Measurements from ENCODE around the gene GRIN2C.
"Not testable (repeated sequence)": the region's sequence is repeated elsewhere in the genome, so short reads cannot be mapped to it uniquely, and the experiment has no call there.

GRIN2C gene

GRCh38 chr17:74859459-74860228, at the start of gene GRIN2C:
Gene GRIN2C (minus strand): TSS chr17:74859885. CDS start chr17:74855092, 4,793 bp downstream.
- H3K4me3 ChIP-seq (ENCODE audit: low read length) = no peak within 1 kb of the TSS

GRCh38 chr17:74909097-74909496, 49.4 kb upstream of the GRIN2C start:
- not testable (repeated sequence) for H3K9me3 ChIP-seq (ENCODE audit: low read length); H3K27me3 ChIP-seq (ENCODE audit: insufficient read depth, low read length); H2AFZ ChIP-seq (ENCODE audit: low read depth, low read length); H3K36me3 ChIP-seq (ENCODE audit: insufficient read depth, low read length); H3K4me3 ChIP-seq (ENCODE audit: low read length)
- peaks cover 16% of the 10 kb centered on the region for H3K4me1 ChIP-seq (ENCODE audit: insufficient read depth, low read length)

More at GRCh38 chr17:74859459-74860228, at the start of gene GRIN2C:
- Histone ChIP-seq H3K27me3 (ENCODE audit: insufficient read depth, low read length) (peaks cover 57% of the 10 kb centered on the region), H3K36me3 (ENCODE audit: insufficient read depth, low read length) (peaks cover 4% of the 10 kb centered on the region), H3K4me1 (ENCODE audit: insufficient read depth, low read length) (peaks cover 7% of the 10 kb centered on the region), H2AFZ (ENCODE audit: low read depth, low read length) (no peak within 1 kb of the TSS), H3K9me3 (ENCODE audit: low read length) (no peaks in the 10 kb centered on the region)

- Histone ChIP-seq H3K36me3 (ENCODE audit: insufficient read depth, low read length) (no peaks in the 10 kb centered on the region), H3K9me3 (ENCODE audit: low read length) (no peaks in the 10 kb centered on the region), H3K4me3 (ENCODE audit: low read length) (no peak overlapping the region), H2AFZ (ENCODE audit: low read depth, low read length) (no peak overlapping the region), H3K27me3 (ENCODE audit: insufficient read depth, low read length) (no peaks in the 10 kb centered on the region), H3K4me1 (ENCODE audit: insufficient read depth, low read length) (peaks cover 16% of the 10 kb centered on the region)
These were observed 47.3 kb upstream of the GRIN2C start for GRCh38 chr17:74907012-74907411.

- H3K9me3 ChIP-seq (ENCODE audit: low read length); H3K4me3 ChIP-seq (ENCODE audit: low read length); H2AFZ ChIP-seq (ENCODE audit: low read depth, low read length); H3K36me3 ChIP-seq (ENCODE audit: insufficient read depth, low read length); H3K27me3 ChIP-seq (ENCODE audit: insufficient read depth, low read length): not testable (repeated sequence)
- H3K4me1 ChIP-seq (ENCODE audit: insufficient read depth, low read length) = peaks cover 13% of the 10 kb centered on the region
These were observed 46.6 kb upstream of the GRIN2C start for GRCh38 chr17:74906214-74906793.

GRCh38 chr17:74904687-74905409, 45.2 kb upstream of the GRIN2C start:
- peaks cover 2% of the 10 kb centered on the region for H3K4me1 ChIP-seq (ENCODE audit: insufficient read depth, low read length)
- no peak overlapping the region for H3K4me3 ChIP-seq (ENCODE audit: low read length)
- H3K36me3 ChIP-seq (ENCODE audit: insufficient read depth, low read length) = no peaks in the 10 kb centered on the region
- H3K9me3 ChIP-seq (ENCODE audit: low read length) = no peaks in the 10 kb centered on the region
- H2AFZ ChIP-seq (ENCODE audit: low read depth, low read length) = no peak overlapping the region
- H3K27me3 ChIP-seq (ENCODE audit: insufficient read depth, low read length) = peaks cover 16% of the 10 kb centered on the region

- H2AFZ ChIP-seq (ENCODE audit: low read depth, low read length) = no peak overlapping the region
- no peaks in the 10 kb centered on the region for H3K36me3 ChIP-seq (ENCODE audit: insufficient read depth, low read length)
- no peaks in the 10 kb centered on the region for H3K4me1 ChIP-seq (ENCODE audit: insufficient read depth, low read length)
- H3K9me3 ChIP-seq (ENCODE audit: low read length) = peaks cover 2% of the 10 kb centered on the region
- H3K4me3 ChIP-seq (ENCODE audit: low read length) = no peak overlapping the region
- peaks cover 25% of the 10 kb centered on the region for H3K27me3 ChIP-seq (ENCODE audit: insufficient read depth, low read length)
These were observed 44.0 kb upstream of the GRIN2C start for GRCh38 chr17:74903671-74904070.

GRCh38 chr17:74903034-74903433, 43.3 kb upstream of the GRIN2C start:
- Histone ChIP-seq H3K4me3 (ENCODE audit: low read length) (no peak overlapping the region), H3K9me3 (ENCODE audit: low read length) (peaks cover 2% of the 10 kb centered on the region)

GRCh38 chr17:74901353-74902135, 41.9 kb upstream of the GRIN2C start:
- Histone ChIP-seq H3K9me3 (ENCODE audit: low read length) (peaks cover 2% of the 10 kb centered on the region), H3K27me3 (ENCODE audit: insufficient read depth, low read length) (peaks cover 33% of the 10 kb centered on the region)

More at GRCh38 chr17:74903034-74903433, 43.3 kb upstream of the GRIN2C start:
- no peaks in the 10 kb centered on the region for H3K36me3 ChIP-seq (ENCODE audit: insufficient read depth, low read length)
- H2AFZ ChIP-seq (ENCODE audit: low read depth, low read length) = no peak overlapping the region
- H3K27me3 ChIP-seq (ENCODE audit: insufficient read depth, low read length) = peaks cover 30% of the 10 kb centered on the region
- no peaks in the 10 kb centered on the region for H3K4me1 ChIP-seq (ENCODE audit: insufficient read depth, low read length)

GRCh38 chr17:74900208-74900607, 40.5 kb upstream of the GRIN2C start:
- peaks cover 42% of the 10 kb centered on the region for H3K27me3 ChIP-seq (ENCODE audit: insufficient read depth, low read length)
- H3K9me3 ChIP-seq (ENCODE audit: low read length) = peaks cover 2% of the 10 kb centered on the region
- H3K4me1 ChIP-seq (ENCODE audit: insufficient read depth, low read length) = no peaks in the 10 kb centered on the region
- no peak overlapping the region for H2AFZ ChIP-seq (ENCODE audit: low read depth, low read length)
- H3K36me3 ChIP-seq (ENCODE audit: insufficient read depth, low read length) = no peaks in the 10 kb centered on the region
- H3K4me3 ChIP-seq (ENCODE audit: low read length) = no peak overlapping the region

More at GRCh38 chr17:74901353-74902135, 41.9 kb upstream of the GRIN2C start:
- H3K4me3 ChIP-seq (ENCODE audit: low read length) = no peak overlapping the region
- H3K36me3 ChIP-seq (ENCODE audit: insufficient read depth, low read length) = no peaks in the 10 kb centered on the region
- no peaks in the 10 kb centered on the region for H3K4me1 ChIP-seq (ENCODE audit: insufficient read depth, low read length)
- H2AFZ ChIP-seq (ENCODE audit: low read depth, low read length) = no peak overlapping the region

- no peak overlapping the region for H2AFZ ChIP-seq (ENCODE audit: low read depth, low read length)
- H3K36me3 ChIP-seq (ENCODE audit: insufficient read depth, low read length) = no peaks in the 10 kb centered on the region
- no peak overlapping the region for H3K4me3 ChIP-seq (ENCODE audit: low read length)
- no peaks in the 10 kb centered on the region for H3K4me1 ChIP-seq (ENCODE audit: insufficient read depth, low read length)
- peaks cover 2% of the 10 kb centered on the region for H3K9me3 ChIP-seq (ENCODE audit: low read length)
- H3K27me3 ChIP-seq (ENCODE audit: insufficient read depth, low read length) = peaks cover 59% of the 10 kb centered on the region
These were observed 38.8 kb upstream of the GRIN2C start for GRCh38 chr17:74898376-74898946.

- Histone ChIP-seq H3K9me3 (ENCODE audit: low read length) (no peaks in the 10 kb centered on the region), H3K4me3 (ENCODE audit: low read length) (no peak overlapping the region), H2AFZ (ENCODE audit: low read depth, low read length) (no peak overlapping the region), H3K36me3 (ENCODE audit: insufficient read depth, low read length) (no peaks in the 10 kb centered on the region), H3K4me1 (ENCODE audit: insufficient read depth, low read length) (no peaks in the 10 kb centered on the region), H3K27me3 (ENCODE audit: insufficient read depth, low read length) (peaks cover 65% of the 10 kb centered on the region)
These were observed 34.4 kb upstream of the GRIN2C start for GRCh38 chr17:74893936-74894671.

Data from neuron (in vitro differentiated cells).